Measurements from ENCODE around the gene CYB561D1.
"Not testable (repeated sequence)": the region's sequence is repeated elsewhere in the genome, so short reads cannot be mapped to it uniquely, and the experiment has no call there.

The CYB561D1 gene, protein sequence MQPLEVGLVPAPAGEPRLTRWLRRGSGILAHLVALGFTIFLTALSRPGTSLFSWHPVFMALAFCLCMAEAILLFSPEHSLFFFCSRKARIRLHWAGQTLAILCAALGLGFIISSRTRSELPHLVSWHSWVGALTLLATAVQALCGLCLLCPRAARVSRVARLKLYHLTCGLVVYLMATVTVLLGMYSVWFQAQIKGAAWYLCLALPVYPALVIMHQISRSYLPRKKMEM

DNA sequence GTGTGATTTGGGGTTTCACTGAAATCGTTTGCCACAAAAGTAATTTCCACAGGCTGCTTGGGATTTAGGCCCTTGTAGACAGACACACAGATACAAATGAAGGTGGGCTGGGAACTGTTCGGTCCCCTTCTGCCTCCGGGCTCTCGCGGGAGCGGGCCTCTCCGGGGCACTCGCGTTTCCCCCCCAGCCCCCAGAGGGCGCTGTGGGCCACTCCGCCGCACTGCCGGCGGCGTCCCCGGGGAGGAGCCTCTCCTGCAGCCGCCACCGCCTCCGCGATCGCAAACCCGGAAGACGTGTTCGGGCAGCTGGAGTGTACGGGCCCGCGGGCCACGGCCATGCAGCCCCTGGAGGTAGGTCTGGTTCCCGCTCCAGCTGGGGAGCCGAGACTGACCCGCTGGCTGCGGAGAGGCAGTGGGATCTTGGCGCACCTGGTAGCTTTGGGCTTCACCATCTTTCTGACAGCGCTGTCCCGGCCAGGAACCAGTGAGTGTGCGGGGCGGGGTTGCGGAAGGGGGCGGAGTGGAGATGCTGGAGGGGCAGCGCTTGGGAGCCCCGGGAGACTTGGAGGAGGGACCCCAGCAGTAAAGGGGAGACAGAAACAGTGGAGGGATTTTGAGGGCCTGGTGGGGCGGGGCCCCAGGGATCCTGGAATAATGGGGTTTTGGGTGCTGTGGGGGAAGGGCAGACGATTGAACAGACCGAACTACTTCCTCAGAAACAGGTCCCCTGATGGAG is at the start of gene CYB561D1:
TSS of gene CYB561D1 (plus strand) at position 290 of the 735 bp plus-strand sequence. CDS start at position 336, 46 bp downstream.
- DNase-seq: peak; percentile 71

DNA sequence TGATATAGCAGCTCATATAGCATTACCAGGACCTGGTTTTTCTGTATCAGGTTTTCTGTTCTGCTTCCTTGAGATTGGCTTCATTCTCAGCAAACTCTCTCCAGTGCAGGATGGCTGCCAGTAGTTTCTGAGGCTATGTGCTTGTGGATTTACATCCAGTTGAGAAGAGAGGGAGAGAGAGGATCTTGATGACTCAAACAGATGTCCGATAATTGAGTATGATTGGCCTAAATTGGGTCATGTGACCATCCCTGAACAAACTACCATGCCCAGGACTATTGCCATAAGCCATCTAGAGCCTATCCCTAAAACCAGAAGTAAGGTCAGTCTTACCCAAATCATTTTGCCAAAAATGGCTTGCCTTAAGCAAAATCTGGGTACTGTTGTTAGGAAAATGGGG is 49.5 kb upstream of the CYB561D1 start:
- DNase-seq: no peak

DNA sequence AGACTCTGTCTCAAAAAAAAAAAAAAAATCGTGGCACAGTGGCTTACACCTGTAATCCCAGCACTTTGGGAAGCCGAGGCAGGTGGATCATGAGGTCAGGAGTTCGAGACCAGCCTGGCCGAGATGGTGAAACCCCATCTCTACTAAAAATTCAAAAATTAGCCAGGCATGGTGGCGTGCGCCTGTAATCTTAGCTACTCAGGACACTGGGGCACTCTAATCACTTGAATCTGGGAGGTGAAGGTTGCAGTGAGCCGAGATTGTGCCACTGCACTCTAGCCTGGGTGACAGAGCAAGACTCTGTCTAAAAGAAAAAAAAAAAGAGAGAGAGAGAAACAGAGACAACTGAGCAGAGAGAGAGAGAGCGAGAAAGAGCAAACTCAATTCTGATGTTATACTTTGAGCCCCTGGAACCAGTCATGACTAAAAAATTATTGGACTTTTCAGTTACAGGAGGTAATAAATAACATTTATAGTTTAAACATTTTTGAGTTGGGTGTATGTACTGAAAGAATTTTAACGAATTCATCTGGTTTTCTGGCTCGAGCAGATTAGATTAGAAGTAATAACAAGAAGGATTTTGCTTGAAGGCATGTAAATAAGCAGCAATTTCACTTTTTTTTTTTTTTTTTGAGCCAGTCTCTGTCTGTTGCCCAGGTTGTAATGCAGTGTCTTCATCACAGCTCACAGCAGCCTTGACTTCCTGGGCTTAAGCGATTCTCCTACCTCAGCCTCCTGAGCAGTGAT is 47.8 kb upstream of the CYB561D1 start:
- not testable (repeated sequence) for DNase-seq

DNA sequence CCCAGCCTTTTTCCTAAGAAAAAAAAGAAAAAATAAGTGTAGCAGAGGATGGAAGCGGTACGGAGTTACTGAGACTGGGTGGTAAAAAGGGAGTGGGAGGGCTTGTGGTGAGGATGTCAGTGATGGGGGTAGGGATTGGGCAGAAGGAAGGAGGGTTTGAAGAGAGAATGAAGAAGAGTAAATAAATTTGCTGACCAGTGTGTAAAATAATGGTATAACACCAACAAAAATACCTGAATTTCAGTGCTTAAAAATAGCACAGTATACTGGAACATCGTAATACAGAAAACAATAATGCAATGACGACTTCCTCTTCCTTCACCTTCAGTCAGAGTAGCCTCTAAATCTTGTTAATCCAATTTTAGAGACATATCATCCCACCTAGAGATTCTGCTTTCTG is 46.4 kb upstream of the CYB561D1 start:
- no peak for DNase-seq

DNA sequence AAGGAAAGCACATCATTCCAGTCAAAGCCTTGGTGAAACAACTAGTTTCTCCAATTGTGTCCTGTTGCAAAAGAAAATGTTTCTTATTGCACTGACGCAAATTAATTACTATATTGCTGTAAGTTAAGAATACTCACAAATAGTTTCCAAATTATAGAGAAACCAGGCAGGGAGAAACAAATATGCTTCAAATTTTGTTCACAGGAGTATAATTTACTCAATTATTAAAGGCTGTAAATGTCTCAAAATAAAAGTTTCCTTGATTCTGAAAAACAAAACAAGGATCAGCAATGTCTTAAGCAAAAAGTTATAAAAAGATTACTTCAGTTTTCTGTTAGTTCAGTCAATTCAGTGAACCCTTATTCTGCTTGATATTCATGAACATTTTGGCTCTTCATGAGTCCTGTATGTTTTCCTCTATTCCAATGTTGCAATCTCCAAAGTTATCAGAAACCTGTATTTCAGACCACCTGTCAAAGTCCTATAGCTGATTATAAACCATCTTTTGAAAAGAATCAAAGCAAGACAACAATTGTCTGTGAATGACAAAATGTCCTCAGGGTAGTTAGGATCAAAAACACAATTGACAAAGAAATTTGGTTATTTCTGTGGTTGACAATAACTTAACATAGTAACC is 39.3 kb upstream of the CYB561D1 start:
- no peak for DNase-seq

DNA sequence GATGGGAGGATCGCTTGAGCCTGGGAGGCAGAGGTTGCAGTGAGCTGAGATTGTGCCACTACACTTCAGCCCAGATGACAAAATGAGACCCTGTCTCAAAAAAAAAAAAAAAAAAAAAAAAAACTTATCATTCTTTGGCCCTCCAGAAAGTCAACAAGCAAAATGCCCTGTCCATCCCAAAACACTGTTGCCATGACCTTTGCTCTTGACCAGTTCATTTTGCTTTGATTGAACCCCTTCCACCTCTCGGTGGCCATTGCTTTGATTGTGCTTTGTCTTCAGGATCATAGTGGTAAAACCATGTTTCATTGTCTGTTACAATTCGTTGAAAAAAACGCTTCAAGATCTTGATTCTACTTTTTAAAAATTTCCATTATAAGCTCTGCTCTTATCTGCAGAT is 36.1 kb upstream of the CYB561D1 start:
- no peak for DNase-seq

DNA sequence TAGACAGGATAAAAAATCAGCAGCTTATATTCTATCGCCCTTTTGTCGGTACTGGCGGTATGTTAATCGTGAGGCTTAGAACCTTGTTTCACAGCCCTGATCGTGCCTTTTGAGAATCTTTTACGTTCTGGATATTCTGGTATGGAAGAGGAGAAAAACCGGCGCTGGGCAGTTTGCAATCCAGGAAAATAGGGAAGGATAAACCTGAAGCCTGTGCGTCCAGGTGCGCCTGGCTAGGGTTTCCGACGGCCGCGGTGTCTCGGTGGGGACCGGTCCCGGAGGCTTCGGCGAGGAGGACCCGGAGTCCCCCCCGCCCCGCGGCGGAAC is 27.8 kb upstream of the CYB561D1 start:
- DNase-seq: no peak

DNA sequence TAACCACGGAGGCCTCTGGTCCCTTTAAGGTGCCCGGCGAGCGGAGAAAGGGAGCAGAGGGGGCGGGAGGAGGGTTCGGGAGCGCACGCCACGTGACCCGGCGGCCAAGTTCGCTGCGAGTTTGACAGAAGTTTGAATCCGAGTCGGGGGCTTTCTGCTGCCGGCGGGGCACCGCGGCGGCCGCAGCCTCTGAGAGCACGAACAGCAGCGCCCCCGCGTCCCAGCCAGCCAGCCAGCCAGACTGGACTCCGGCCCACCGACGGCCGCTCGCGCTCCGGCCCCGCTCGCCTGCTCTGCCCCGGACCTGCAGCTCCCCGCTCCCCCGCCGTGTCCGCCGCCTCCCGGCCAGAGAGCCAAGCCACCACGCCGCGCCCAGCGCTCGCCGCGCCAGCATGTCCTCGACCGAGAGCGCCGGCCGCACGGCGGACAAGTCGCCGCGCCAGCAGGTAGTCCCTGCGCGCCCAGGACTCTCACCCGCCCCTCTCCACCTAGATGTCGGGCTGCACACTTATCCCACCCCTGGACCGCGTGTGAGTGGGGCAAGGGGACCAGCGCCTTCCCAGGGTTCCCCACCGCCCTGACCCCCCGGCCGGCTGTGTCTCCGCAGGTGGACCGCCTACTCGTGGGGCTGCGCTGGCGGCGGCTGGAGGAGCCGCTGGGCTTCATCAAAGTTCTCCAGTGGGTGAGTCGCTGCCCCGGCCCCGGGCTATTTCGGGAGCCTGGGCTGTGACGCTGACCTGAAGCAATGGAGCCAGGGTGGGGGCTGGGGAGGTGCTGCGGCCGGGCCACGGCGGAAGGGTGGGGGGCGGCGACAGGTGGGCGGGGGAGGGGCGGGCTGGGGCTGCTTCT is 27.2 kb upstream of the CYB561D1 start, which contains the start of gene SYPL2:
TSS of gene SYPL2 (plus strand) at position 95 of the 849 bp plus-strand sequence. CDS start at position 393, 298 bp downstream.
- no peak for DNase-seq

DNA sequence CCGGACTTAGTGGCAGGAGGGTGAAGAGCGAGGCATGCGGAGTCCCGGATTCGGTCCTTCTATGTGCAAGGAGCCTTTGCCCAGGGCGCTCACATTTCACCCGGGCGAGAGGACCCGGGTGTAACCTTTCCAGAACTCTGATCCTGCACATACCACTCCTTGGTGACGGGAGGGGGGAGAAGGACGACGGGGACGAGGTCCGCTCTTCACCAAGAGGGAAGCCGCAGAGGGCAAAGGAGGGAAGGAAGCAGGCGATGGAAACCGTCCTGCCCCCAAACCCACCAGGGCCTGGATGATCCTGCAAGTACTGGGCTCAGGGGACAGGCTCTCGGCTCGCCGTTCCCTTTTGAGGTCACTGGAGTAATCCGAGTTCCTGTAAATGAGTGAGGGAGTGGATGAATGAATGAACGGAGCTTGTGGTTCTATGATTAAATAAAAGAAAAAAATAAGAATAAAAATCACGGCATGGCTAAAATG is 26.6 kb upstream of the CYB561D1 start:
- no peak for DNase-seq

DNA sequence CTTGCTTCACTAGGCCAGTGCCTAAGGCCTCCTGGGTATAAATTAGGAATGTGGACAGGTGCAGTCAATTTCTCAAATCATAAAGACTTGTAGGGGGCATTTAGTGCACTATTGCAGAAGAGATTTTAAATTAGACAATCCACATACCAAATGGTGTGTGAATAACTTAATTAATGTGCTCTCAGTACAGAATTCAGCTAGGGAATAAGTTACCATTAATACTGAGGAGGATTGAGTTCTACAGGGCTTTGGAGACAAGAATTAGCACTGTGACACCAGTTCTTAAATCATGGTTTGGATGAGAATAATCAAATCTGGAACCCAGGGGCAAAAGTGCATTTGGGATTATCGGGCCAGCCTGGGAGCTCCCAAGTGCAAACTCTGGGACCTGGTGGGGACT is 25.8 kb upstream of the CYB561D1 start:
- no peak for DNase-seq

DNA sequence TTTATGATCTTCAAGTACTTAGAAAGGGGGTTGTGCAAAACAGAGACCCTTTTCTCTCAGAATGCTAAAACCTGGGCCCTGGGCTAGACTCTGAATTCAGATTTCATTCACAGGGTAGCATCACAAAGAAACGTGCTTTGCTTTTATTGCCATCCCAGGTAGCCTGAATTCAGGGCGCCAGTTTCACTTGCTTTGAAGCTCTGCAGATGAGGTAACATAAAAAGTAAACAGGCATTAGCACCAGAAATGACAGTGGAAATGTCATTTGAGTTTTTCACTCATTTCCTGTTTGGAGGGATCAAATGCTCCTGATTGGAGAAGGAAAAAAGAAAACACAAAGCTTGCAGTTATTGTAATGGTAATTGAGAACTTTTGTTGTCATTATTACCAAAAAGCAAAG is 25.0 kb upstream of the CYB561D1 start:
- no peak for DNase-seq

DNA sequence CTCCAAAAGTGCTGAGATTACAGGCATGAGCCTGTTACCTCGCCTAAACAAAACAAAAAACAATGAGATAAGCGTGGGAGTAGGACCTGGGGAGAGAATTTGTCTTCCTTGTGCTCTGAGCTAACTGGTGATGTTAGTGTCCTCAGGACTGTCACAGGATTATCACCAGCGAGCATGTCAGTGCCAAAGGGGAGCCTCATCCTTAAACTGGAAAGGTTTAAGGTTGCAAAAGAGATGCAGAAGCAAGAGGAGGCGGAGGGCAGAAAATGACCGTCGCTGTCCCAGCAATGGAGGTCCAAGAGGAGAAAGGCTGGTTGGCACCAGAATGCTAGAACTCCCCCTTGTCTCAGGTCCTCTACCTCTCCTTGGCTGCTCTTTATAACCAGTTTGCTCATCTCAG is 23.6 kb upstream of the CYB561D1 start:
- no peak for DNase-seq

DNA sequence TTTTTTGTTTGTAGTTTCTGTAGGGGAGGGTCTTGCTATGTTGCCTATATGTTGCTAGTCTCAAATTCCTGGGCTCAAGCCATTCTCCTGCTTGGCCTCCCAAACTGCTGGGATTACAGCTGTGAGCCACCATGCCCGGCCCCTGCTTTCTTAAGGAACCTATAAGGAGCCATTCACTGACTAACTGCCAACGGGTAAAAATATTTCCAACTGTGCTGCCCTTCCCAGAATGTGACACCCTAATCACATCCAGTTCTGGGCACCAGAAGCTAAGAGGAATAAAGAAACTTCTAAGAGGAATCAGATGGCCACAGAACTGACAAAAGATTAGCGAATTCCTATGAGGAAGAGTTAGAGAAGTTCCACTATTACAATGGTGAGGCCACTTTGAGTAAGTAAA is 21.1 kb upstream of the CYB561D1 start:
- DNase-seq: no peak

DNA sequence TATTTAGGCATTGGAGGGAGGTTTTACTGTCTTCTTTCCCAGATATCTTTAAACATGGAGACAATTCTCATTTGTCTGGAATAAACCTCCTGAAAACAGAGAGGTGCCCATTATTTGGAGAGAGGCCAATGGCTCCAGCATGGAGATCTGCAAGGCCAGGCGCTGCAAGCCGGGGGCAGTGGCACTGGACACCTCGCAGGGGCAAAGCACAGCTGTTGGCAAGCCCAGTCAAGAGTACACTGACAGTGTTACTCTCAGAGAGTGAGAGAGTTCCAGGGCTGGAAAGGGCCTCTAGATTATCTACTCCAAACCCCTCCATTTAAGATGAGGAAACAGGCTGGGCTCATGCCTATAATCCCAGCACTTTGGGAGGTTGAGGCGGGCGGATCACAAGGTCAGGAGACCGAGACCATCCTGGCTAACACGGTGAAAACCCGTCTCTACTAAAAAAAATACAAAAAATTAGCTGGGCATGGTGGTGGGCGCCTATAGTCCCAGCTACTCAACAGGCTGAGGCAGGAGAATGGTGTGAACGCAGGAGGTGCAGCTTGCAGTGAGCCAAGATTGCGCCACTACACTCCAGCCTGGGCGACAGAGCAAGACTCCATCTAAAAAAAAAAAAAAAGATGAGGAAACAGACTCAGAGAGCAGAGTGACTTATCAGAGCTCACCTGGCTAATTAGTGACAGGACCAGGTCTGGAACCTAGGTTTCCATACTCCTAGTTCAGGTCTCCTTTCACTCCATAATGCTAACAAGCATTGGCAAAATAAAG is 20.4 kb upstream of the CYB561D1 start:
- not testable (repeated sequence) for DNase-seq

DNA sequence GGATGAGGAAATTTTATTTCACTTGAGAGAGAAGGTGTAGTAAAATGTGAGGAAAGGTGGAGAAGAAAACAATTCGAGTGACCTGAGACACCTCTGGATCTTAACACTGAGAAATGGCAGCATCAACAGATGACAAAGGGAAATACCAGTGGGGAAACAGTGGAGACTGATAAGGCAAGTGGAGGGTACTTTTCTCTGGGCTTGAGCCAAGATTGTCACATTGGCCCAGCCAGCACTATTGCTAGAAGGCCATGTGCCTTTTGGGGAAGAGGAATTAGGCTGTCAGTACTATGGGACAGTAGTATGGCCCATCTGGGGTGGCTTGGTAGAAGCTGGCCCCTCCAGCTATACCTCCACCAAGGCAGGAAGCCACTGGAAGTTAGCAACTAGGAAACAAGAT is 19.2 kb upstream of the CYB561D1 start:
- DNase-seq: no peak

DNA sequence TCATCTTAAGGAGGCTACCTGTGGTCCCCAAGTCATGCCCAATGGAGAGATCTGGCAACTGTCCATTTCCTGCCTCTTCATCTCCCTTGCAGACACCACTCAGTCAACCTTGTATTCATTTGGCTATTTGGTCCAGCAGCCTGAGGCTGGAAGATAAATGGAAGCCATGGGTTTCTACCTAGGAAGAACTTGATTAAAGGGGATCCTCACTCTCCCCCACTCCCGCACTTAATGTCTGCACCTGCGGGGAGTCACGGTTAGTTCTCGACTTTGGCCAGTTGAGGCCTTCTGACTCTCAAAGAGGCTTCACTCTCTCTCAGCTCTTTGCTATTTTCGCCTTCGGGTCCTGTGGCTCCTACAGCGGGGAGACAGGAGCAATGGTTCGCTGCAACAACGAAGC is 18.6 kb upstream of the CYB561D1 start:
- no peak for DNase-seq

DNA sequence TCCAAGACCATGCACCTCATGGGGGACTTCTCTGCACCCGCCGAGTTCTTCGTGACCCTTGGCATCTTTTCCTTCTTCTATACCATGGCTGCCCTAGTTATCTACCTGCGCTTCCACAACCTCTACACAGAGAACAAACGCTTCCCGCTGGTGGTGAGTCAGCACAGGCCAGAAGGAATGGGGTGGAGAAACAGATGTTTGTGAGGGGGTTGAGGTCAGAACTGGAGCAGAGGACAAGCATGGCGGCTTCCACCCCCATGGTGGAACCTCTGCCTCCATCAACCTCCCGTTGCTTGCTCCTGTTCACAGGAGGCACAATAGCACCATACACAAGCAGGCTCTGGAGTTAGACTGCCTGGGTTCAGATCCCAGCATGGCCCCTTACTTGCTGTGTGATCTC is 17.1 kb upstream of the CYB561D1 start:
- no peak for DNase-seq

DNA sequence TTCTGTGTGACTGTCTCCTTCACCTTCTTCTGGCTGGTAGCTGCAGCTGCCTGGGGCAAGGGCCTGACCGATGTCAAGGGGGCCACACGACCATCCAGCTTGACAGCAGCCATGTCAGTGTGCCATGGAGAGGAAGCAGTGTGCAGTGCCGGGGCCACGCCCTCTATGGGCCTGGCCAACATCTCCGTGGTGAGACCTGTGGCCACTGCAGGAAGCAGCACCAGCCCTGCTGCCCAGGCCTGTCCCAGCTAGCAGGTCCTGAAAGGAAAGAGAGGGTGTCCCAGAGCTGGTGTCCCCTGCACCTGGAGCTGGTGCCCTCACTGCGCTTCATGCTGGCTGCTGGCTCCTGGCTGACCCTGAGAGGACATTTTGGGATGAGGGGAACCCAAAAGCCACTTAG is 16.1 kb upstream of the CYB561D1 start:
- DNase-seq: no peak

DNA sequence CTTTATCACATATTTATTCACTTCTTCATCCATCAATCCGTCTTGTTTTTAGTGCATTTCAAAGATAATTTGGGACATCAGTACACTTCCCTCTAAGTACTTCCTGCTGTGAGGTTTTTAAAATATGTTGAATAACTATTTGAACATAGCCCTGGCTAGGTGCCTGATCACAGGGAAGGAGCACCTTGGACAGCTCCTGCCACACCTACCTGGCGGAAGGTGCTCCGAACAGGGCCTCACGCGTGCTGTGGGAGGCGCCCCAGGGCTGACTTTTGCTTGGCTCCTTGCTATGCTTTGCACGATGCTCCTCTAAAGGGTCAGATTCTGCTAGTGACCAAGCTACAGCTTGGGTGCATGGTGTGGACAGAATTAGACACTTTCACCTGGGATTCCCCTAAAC is 15.1 kb upstream of the CYB561D1 start:
- DNase-seq: no peak

DNA sequence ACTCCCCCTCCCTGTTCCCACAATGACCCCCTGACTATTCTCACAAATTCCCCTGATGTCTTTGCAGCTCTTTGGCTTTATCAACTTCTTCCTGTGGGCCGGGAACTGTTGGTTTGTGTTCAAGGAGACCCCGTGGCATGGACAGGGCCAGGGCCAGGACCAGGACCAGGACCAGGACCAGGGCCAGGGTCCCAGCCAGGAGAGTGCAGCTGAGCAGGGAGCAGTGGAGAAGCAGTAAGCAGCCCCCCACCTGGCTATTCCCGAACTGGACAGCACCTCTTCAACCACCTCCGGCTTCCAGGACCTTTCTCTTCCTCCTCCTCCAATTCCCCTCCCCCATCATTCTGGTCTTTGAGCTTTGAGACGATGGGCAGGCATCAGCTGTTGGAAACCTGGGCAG is 14.6 kb upstream of the CYB561D1 start:
- DNase-seq: no peak

DNA sequence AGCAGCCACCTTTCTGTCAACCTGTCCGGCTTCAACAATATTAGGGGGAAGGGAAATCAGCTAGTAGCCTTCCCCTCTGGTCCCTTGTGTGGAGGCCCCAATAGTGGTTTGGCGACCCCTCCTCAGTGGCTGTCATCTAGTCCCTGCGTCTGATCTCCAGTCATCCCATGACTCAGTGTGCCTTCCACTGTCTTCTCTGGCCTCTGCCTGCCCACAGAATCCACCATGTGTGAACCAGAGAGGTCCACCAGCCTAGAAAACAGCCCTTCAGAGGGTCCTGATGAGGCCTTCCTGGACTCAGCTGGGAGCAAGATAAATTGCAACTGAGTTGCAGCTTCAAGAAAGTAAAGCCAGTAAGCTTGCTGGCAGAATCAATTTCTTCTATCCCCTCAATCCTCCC is 14.0 kb upstream of the CYB561D1 start:
- no peak for DNase-seq

DNA sequence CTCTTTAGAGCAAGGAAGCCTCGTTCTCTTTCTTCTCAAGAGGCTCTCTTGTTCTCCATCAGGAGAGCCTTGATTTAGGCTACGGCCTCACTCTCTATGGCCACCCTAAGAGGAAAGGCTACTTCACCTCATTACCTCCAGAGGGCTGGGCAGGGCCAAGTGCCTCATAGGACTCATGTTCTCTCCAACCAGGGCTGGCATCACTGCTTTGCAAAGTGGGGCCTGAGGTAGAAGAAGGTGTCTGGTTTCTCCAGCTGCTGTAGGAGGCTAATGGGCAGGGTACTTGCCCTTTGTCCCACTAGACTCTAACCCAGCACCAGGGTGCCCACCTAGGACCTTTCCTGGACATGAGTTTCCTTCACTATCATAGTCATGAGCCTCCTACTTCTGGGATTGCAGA is 12.2 kb upstream of the CYB561D1 start:
- DNase-seq: no peak
